Tibial artery (tissue), 4 donors: ENCODE data around the gene ASCL5.

ENCODE experiments used
- DNase-seq, 2 donors: peaks; one replicate each; pipeline ENCODE4 v3.0.0-alpha.2; 2019
- H3K27ac ChIP-seq, 2 donors: fragments of 200-600 bp; sonication (generic) in 1 of 2; 1 replicate in 1 of 2; 2 replicates in 1 of 2; pipeline ENCODE4 v1.5.1; 2018 to 2019; ENCODE audit warnings: mild to moderate bottlenecking in 1 of 2
- H3K27me3 ChIP-seq, 2 donors: fragments of 200-600 bp; sonication (generic) in 1 of 2; one replicate each; pipeline versions ENCODE4 v1.5.1 to v1.6.0; 2016 to 2019
- H3K36me3 ChIP-seq, 3 donors: fragments of 200-600 bp; sonication (generic) in 2 of 3; one replicate each; pipeline ENCODE4 v1.5.1; 2016 to 2019; ENCODE audit warnings: mild to moderate bottlenecking in 2 of 3
- H3K4me1 ChIP-seq, 4 donors: fragments of 200-600 bp; sonication (generic) in 2 of 4; 1 replicate in 3 of 4; 2 replicates in 1 of 4; pipeline ENCODE4 v1.5.1; 2016 to 2019
- H3K4me3 ChIP-seq, 2 donors: fragments of 200-600 bp; sonication (generic) in 1 of 2; 1 replicate in 1 of 2; 2 replicates in 1 of 2; pipeline ENCODE4 v1.5.1; 2018 to 2019; ENCODE audit warnings: mild to moderate bottlenecking in 2 of 2
- H3K9me3 ChIP-seq, 3 donors: fragments of 200-600 bp; sonication (generic) in 1 of 3; one replicate each; pipeline ENCODE4 v1.5.1; 2016 to 2019
- intact Hi-C: fragments of 100-400 bp; cut with DNase I; formaldehyde crosslinking; loops from one replicate; pipeline ENCODE4 v1.15.0; 2023; ENCODE audit warnings: low total_unique reads
- TF ChIP-seq, protein P1 (sequence below), 2 experiments: fragments of 200-600 bp in 1 of 2; fragments of 450-650 bp in 1 of 2; IDR thresholded peaks; one replicate each; pipeline ENCODE4 v1.5.1; 2017 to 2019; ENCODE audit warnings: antibody characterized with exemption in 2 of 2, mild to moderate bottlenecking in 1 of 2, moderate library complexity in 1 of 2

Gene ASCL5

DNA sequence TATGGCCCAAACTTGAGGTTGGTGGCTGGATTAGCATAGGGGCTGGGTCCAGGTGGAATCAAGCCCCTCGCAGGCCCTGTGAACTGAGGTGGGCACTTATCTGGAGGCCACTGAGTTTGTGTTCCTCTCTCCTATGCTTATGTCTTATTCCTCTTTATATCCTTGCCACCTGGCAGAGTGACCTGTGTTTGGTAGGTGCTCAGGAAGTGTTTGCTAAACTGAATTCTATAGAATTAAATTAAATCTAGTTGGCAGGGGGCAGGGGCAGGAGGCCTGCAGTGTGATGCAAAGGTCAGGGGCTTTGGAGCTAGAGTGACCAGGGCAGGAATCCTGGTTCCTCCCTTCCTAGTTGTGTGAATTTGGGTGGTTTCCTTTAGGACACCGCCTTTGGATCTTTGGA lies 28.4 kb upstream of the ASCL5 start:
- H3K36me3 ChIP-seq, result peaks cover 7 to 14% (median 12%) of the 10 kb centered on the region in 3 donors
- no peak for DNase-seq
- peak overlapping the region in 1 of 2 donors; percentile 50 for H3K27ac ChIP-seq
- H3K4me1 ChIP-seq, result peaks cover 4 to 19% (median 16%) of the 10 kb centered on the region in 4 donors
- H3K9me3 ChIP-seq, result no peaks in the 10 kb centered on the region
- intact Hi-C loops, result no loop called here
- H3K4me3 ChIP-seq, result no peak overlapping the region
- H3K27me3 ChIP-seq, result peaks cover 0 to 18% of the 10 kb centered on the region in 2 donors
- TF ChIP-seq, protein P1, sequence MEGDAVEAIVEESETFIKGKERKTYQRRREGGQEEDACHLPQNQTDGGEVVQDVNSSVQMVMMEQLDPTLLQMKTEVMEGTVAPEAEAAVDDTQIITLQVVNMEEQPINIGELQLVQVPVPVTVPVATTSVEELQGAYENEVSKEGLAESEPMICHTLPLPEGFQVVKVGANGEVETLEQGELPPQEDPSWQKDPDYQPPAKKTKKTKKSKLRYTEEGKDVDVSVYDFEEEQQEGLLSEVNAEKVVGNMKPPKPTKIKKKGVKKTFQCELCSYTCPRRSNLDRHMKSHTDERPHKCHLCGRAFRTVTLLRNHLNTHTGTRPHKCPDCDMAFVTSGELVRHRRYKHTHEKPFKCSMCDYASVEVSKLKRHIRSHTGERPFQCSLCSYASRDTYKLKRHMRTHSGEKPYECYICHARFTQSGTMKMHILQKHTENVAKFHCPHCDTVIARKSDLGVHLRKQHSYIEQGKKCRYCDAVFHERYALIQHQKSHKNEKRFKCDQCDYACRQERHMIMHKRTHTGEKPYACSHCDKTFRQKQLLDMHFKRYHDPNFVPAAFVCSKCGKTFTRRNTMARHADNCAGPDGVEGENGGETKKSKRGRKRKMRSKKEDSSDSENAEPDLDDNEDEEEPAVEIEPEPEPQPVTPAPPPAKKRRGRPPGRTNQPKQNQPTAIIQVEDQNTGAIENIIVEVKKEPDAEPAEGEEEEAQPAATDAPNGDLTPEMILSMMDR (IDR thresholded peaks at IDR 0.05), result no peak

DNA sequence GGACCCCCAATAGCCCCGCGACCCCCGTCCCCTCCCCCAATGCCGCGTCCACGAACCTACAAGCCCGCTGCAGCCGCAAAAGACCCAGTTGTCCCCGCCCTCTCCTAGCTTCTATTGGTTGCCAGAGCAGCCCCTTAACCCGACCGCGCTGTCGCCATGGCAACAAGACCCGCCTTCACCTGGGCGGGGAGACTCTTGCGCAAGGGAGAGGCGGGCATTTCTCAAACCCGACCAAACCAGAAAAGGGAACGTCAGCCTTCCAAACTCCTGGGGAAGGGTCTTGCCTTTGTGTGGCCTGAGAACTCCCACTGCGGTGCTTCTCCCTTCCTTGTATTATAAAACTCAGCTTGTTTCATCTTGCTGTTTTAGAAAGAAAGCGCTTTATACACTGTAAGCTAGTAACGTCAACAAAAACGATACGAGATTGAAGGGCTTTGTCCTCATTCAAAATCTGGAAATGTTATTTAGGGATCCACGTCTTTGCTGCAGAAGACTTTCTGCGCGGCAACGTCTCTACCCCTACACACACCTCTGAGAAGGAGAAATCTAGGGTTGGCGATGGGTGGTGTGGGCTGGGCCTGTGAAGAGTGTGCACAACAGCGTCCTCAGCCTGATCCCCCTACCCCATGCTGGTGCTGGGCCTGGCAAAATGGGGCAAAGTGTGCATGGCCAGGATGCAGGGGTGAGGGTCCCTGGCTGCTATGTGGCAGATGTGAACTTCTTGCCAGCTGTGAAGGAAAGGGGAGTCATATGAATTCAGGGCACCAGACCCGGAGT lies 27.6 kb upstream of the ASCL5 start, which contains the start of gene TMEM9:
TSS of gene TMEM9 (minus strand) at position 86 of the 777 bp plus-strand sequence. CDS start 551 bp downstream, outside the sequence.
- DNase-seq, result peak; percentile 96 to 98
- TF ChIP-seq, protein P1 (IDR thresholded peaks at IDR 0.05), result no peak
- no peaks in the 10 kb centered on the region for H3K9me3 ChIP-seq
- peaks cover 0 to 13% of the 10 kb centered on the region in 2 donors for H3K27me3 ChIP-seq
- peak within 1 kb of the TSS; percentile 70 to 79 for H3K4me3 ChIP-seq
- intact Hi-C loops, result no loop called here
- H3K27ac ChIP-seq, result peak within 1 kb of the TSS; percentile 50 to 70
- H3K4me1 ChIP-seq, result peaks cover 4 to 19% (median 16%) of the 10 kb centered on the region in 4 donors
- H3K36me3 ChIP-seq, result peaks cover 7 to 21% (median 20%) of the 10 kb centered on the region in 3 donors

DNA sequence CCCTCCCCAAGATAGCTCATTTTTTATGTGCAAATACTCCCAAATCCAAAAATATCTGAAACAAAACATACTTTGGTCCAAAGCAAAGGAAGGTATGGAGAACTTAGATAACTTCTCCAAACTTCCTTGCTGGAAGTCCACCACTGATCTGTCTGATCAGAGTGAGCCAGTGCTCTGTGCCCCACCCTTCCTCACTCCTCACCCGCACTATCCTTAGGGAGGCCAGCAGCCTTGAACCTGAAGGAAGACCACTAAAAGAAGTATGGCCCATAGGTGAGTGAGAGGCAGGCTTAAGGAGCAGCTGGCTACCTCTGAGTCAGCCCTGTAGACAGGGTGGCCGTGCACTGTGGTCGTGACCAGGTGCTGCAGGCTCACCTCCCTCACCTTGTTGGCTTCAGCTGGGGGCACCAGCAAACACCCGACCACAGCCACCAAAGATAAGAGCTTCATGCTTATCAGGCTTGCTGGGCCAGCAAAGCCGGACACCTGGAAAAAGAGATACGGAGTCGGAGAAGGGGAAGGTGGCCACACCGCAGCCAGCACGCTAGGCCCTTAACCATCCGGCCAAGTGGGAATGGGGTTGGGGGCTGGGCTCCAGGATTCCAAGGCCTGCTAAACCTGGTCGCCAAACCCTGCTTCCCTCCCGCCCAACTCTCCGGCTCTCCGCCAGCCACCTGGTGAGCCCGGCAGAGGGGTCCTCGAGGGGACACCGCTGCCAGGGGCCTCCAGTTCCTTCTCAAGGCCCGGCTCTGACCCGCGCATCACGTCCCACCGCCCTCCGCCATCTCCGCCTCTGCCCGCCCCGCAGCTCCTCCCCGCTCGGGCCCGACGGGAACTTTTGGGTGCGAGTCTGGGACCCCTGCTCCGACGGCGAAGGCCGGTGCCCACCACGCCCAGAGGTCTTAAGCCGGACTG lies 26.7 kb upstream of the ASCL5 start:
- DNase-seq, result peak in 1 of 2 donors; percentile 36
- H3K27me3 ChIP-seq, result peaks cover 0 to 12% of the 10 kb centered on the region in 2 donors
- H3K4me1 ChIP-seq, result peaks cover 4 to 19% (median 16%) of the 10 kb centered on the region in 4 donors
- no peaks in the 10 kb centered on the region for H3K9me3 ChIP-seq
- intact Hi-C loops, result no loop called here
- peak overlapping the region; percentile 70 to 79 for H3K4me3 ChIP-seq
- H3K36me3 ChIP-seq, result peaks cover 11 to 29% (median 23%) of the 10 kb centered on the region in 3 donors
- TF ChIP-seq, protein P1 (IDR thresholded peaks at IDR 0.05), result no peak
- H3K27ac ChIP-seq, result peak overlapping the region; percentile 50 to 70

DNA sequence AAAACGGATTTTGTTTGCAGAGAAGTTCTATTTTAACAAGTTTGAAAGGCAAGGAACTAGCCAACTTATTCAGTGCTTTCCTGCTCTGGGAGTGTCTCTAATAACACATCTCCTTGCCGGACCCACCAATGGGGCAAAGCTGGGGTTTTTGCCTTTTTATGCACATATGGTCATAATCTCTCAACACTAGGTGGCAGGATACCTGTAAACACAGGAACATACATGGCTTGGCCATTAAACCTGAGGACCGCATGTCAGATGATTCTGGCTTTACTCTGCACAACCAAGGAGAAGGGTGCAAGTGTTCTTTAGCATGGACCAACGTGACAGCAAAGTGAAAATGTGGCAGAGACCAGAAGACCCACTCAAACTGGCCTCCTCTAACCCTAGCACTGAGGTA lies 22.4 kb upstream of the ASCL5 start:
- H3K36me3 ChIP-seq, result peaks cover 23 to 71% (median 65%) of the 10 kb centered on the region in 3 donors
- no peak for DNase-seq
- peaks cover 0 to 18% (median 14%) of the 10 kb centered on the region in 4 donors for H3K4me1 ChIP-seq
- intact Hi-C loops, result no loop called here
- no peak overlapping the region for H3K4me3 ChIP-seq
- no peak overlapping the region for H3K27ac ChIP-seq
- H3K9me3 ChIP-seq, result no peaks in the 10 kb centered on the region
- H3K27me3 ChIP-seq, result no peaks in the 10 kb centered on the region
- TF ChIP-seq, protein P1 (IDR thresholded peaks at IDR 0.05), result no peak

DNA sequence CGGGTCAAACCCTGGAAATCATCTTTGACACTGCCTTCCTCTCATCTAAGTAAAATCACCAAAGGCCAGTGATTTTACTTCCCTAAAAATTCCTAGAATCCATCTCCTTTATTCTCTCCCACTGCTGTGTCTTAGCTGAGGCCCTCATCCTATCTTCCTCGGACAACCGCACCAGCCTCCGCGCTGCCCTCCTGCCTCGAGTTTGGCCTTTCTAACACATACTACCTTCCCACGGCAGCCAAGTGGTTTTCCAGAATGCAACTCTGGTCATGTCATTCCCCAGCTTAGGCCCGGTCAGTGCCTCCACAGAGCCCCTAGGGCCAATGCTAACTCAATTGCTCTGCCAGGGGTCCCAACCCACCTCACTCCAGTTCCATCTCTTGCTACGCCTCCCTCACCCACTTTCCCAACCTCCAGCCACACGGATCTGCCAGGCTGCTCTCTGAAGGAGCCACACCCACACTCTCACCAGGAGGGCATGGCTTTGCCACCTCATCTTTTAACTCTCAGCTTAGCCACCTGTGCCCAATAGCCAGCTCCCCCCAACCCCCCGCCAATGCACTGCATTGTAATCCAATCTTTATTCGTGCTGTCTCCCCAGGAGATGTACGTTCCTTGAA lies 20.5 kb upstream of the ASCL5 start:
- Histone ChIP-seq H3K36me3 (peaks cover 31 to 89% (median 82%) of the 10 kb centered on the region in 3 donors), H3K27ac (no peak overlapping the region), H3K4me3 (no peak overlapping the region), H3K4me1 (peaks cover 0 to 17% (median 10%) of the 10 kb centered on the region in 4 donors), H3K27me3 (no peaks in the 10 kb centered on the region), H3K9me3 (no peaks in the 10 kb centered on the region)
- intact Hi-C loops, result no loop called here
- TF ChIP-seq, protein P1 (IDR thresholded peaks at IDR 0.05), result no peak
- DNase-seq, result peak in 1 of 2 donors; percentile 32
